ENCODE data around the gene JMJD1C.
"Not testable (repeated sequence)": the region's sequence is repeated elsewhere in the genome, so short reads cannot be mapped to it uniquely, and the experiment has no call there.

The JMJD1C gene

GRCh38 chr10:63331586-63331985, 134.2 kb downstream of the JMJD1C start:
- intact Hi-C loops (cut with DNase I) = no loop called here
- no peak for DNase-seq

DNA sequence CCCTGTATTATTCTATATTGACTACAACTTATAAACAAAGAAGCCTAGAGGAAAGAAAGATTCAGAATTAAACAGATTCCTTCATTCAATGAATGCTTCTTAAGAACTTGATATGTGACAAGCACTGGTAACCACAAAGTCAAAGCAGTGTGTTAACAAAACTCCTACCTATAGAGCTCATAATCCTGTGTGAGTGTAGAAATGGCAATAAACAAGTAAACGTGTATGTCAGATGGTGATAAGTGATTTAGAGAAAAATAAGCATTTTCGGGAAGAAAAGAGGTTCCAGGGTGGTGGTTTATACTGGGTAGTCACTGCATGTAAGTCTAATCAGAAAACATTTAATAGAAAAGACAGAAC, 141.3 kb downstream of the JMJD1C start:
- intact Hi-C loops (cut with DNase I) = no loop called here
- DNase-seq = no peak

- intact Hi-C loops (cut with DNase I) = no loop called here
- no peak for DNase-seq
Measured at GRCh38 chr10:63323701-63324494, 141.9 kb downstream of the JMJD1C start.

GRCh38 chr10:63320683-63321082, 145.1 kb downstream of the JMJD1C start:
- intact Hi-C loops (cut with DNase I) = no loop called here
- no peak for DNase-seq

- intact Hi-C loops (cut with DNase I) = no loop called here
- DNase-seq = no peak
Measured at GRCh38 chr10:63319231-63319630, 146.5 kb downstream of the JMJD1C start.

- intact Hi-C loops (cut with DNase I) = no loop called here
- DNase-seq = no peak
Measured at GRCh38 chr10:63318491-63318890, 147.3 kb downstream of the JMJD1C start.

DNA sequence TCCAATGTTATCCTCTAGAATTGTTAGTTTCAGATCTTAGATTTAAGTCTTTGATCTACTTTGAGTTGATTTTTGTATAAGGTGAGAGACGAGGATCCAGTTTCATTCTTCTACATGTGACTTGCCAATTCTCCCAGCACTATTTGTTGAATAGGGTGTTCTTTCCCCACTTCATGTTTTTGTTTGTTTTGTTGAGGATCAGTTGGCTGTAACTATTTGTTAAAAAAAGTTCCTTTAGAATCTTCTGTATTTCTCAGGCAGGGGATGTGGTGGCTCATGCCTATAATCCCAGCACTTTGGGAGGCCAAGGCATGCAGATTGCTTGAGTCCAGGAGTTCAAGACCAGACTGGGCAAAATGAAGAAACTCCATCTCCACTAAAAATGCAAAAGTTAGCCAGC, 151.8 kb downstream of the JMJD1C start:
- DNase-seq = no peak
- intact Hi-C loops (cut with DNase I) = no loop called here

- intact Hi-C loops (cut with DNase I) = no loop called here
- no peak for DNase-seq
Measured at GRCh38 chr10:63313066-63313717, 152.6 kb downstream of the JMJD1C start.

DNA sequence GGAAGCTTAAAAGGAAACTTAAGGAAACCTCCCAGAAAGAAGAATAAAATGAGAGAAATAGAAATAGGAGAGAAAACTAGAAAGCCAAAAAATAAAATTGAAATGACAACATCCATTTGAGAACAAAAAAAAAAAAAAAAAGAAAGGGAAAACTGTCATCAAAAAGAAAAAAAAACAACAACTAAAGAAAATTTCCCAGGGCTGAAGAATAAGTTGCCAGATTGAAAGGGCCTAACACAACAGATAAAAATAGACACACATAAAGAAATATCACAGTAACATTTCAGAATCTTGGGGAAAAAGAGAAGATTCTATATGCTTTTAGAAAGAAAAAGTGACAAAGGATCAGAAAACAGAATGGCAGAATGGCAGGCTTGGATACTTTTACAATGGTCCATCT, 157.1 kb downstream of the JMJD1C start:
- intact Hi-C loops (cut with DNase I) = no loop called here
- DNase-seq = no peak

DNA sequence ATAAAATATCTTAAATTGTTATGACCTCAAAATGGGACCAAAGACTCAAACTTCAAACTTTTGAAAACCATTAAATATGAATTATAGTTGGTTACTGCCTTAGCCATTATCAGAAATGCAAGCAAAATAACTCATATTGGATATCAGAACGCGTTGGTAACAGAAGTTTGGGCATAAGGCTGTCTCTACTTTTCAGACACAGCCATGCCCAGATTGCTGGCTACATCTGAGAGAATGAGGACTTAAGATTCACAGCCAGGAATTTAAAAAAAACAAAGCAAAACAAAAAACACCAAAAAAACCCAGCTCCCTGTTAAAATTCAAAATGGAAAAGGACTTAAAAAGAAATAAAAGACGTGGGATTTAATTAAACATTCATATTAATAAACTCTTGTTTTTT, 161.6 kb downstream of the JMJD1C start:
- no peak for DNase-seq
- intact Hi-C loops (cut with DNase I) = no loop called here

- intact Hi-C loops (cut with DNase I) = no loop called here
Measured at GRCh38 chr10:63300801-63301200, 165.0 kb downstream of the JMJD1C start.

DNA sequence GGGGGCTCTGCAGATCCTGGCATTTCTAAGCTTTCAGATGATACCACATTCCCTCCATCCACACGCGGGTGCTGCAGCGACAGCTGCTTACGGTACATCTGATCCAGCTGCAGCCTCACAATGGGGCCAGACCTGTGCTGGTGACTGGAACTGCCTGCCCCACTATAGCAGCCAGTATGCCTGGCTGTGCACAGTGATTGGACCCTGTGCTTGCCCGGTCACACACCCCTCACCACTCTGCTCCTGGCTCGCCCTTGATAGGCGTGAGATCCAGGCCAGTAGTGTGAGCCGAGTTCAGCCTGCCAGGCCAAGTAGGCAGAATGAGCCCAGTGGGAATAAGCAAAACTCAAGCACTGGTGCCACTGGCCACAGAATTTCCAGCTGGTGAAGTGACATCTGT, 167.8 kb downstream of the JMJD1C start:
- intact Hi-C loops (cut with DNase I) = no loop called here
- DNase-seq = peak in 11 of 42 donors; percentile 4 to 50 (median 16)

More at GRCh38 chr10:63300801-63301200, 165.0 kb downstream of the JMJD1C start:
- no peak for DNase-seq

DNA sequence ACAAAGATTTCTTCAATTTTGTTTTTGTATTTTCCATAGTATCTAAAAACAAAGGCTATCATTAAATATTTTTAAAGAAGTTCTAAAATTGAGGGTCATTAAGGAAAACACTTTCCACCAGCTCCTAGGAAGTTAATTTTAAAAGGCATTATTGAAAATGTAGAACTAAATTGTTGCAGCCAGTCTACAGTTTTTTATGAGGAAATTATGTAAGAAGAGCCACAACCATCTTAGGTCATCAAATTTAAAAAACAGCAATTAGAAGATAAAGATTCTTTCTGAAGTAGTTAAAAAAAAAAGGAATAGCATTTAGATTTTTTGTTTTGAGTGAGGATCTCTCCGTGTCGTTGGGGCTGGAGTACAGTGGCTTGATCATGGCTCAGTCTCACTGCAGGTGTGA, 171.0 kb downstream of the JMJD1C start:
- intact Hi-C loops (cut with DNase I) = no loop called here
- DNase-seq = no peak

DNA sequence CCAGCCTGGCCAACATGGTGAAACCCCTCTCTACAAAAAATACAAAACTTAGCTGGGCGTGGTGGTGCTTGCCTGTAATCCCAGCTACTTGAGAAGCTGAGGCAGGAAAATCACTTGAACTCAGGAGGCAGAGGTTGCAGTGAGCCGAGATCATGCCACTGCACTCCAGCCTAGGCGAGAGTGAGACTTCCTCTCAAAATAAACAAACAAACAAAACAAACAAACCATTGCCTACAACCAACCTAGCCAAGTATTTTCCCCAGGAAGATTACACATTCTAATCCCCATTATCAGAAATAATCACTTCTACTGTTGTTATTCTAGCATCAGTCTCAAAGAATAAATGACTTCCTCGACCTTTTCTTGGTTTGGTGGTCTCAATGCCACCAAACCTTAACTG, 172.9 kb downstream of the JMJD1C start:
- intact Hi-C loops (cut with DNase I); DNase-seq: not testable (repeated sequence)

- intact Hi-C loops (cut with DNase I) = no loop called here
- DNase-seq = no peak
Measured at GRCh38 chr10:63288170-63288569, 177.6 kb downstream of the JMJD1C start.

DNA sequence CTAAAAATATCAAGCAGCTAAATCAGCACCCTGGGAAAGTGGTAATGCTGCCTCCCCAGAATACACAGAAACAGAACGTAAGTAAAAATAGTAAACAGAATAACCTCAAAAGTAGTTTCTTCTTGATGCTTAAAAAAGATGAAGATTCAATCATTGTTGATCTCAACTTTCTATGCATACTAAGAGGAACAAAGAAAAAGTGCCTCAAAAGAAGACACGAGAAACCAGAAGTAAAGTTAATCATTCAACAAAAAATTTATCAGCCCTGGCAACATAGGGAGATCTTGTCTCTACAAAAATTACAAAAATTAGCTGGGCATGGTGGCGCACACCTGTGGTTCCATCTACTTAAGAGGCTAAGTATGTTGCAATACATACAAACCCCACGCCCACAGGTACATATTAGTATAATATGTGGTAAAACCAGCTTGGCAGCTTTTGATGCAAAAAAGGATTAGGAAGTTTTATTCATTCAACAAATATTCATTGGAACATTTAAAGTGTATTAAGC, 179.0 kb downstream of the JMJD1C start:
- intact Hi-C loops (cut with DNase I) = no loop called here
- no peak for DNase-seq

GRCh38 chr10:63286340-63286739, 179.4 kb downstream of the JMJD1C start:
- DNase-seq = no peak
- intact Hi-C loops (cut with DNase I) = no loop called here

DNA sequence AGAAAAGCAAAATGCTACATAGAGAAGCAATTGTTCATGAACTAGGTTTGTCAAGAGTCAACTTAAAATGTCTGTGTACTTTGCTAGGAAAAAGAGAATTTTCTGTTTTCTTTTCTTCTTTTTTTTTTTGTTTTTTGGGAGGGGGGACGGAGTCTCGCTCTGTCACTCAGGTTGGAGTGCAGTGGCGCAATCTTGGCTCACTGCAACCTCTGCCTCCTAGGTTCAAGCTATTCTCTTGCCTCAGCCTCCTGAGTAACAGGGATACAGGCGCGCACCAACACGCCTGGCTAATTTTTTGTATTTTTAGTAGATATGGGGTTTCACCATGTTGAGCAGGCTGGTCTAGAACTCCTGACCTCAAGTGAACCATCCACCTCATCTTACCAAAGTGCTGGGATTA, 181.9 kb downstream of the JMJD1C start:
- DNase-seq; intact Hi-C loops (cut with DNase I): not testable (repeated sequence)

GRCh38 chr10:63283093-63283492, 182.7 kb downstream of the JMJD1C start:
- DNase-seq = no peak
- intact Hi-C loops (cut with DNase I) = no loop called here

- intact Hi-C loops (cut with DNase I) = no loop called here
- DNase-seq = no peak
Measured at GRCh38 chr10:63281967-63282366, 183.8 kb downstream of the JMJD1C start.

GRCh38 chr10:63280386-63280785, 185.4 kb downstream of the JMJD1C start:
- intact Hi-C loops (cut with DNase I) = no loop called here
- no peak for DNase-seq
